ENCODE measurements around the gene CMTM2.

DNA sequence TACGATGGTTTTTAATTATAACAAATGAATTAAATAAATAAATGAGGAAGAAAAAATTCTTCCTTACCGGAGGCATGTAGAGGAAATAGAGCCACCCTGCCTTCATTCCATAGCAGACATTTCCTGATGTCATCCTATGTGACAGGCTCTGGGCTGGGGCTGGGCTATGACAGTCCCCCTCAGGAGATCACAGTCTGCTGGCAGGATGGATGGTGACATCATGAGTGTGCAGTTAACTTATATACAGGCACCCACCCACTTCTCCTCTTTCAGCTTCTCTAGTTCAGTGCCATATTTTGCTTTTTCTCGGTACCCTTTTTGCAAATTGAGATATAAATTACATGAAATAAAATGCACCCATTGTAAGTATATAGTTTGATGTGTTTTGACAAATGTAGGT, 18.8 kb downstream of the CMTM2 start:
- TF ChIP-seq, protein P1, sequence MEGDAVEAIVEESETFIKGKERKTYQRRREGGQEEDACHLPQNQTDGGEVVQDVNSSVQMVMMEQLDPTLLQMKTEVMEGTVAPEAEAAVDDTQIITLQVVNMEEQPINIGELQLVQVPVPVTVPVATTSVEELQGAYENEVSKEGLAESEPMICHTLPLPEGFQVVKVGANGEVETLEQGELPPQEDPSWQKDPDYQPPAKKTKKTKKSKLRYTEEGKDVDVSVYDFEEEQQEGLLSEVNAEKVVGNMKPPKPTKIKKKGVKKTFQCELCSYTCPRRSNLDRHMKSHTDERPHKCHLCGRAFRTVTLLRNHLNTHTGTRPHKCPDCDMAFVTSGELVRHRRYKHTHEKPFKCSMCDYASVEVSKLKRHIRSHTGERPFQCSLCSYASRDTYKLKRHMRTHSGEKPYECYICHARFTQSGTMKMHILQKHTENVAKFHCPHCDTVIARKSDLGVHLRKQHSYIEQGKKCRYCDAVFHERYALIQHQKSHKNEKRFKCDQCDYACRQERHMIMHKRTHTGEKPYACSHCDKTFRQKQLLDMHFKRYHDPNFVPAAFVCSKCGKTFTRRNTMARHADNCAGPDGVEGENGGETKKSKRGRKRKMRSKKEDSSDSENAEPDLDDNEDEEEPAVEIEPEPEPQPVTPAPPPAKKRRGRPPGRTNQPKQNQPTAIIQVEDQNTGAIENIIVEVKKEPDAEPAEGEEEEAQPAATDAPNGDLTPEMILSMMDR (IDR thresholded peaks at IDR 0.05) = no peak
- no peak for TF ChIP-seq POLR2A (IDR thresholded peaks at IDR 0.05)
